Measurements from ENCODE around the gene PRELID3B. TPM values are rescaled to one million over a fixed set of nuclear protein-coding genes. Genes with fewer than 3 reads are reported as not detected.

The PRELID3B gene
- total and polyA plus RNA-seq, 2 of the 13 experiments (the other 11 are each of a cell fraction or from before 2014, with no cell fraction given): 23.3 to 42.6 TPM

- TF ChIP-seq ZBTB4 (CRISPR knock-in tag; IDR thresholded peaks at IDR 0.05; ENCODE audit: borderline replicate concordance) (peak; percentile 86), ZNF337 (CRISPR knock-in tag; IDR thresholded peaks at IDR 0.05; ENCODE audit: borderline replicate concordance, low read depth) (no peak; the same call in 1 of the 2 replicates), TCF7L2 (IDR thresholded peaks at IDR 0.05; ENCODE audit: low read depth, low read length) (no peak), MYNN (CRISPR knock-in tag; IDR thresholded peaks at IDR 0.05; ENCODE audit: low read depth) (peak; percentile 91), ISX (CRISPR knock-in tag; conservative IDR thresholded peaks at IDR 0.05) (peak; percentile 96; the same call in 1 of the 2 replicates), ZNF17 (CRISPR knock-in tag; IDR thresholded peaks at IDR 0.05) (no peak), MED8 (CRISPR knock-in tag; IDR thresholded peaks at IDR 0.05; ENCODE audit: insufficient replicate concordance) (peak; percentile 94), STAG1 (CRISPR knock-in tag; IDR thresholded peaks at IDR 0.05) (peak; percentile 34; the same call in 1 of the 2 replicates), BCL6 (CRISPR knock-in tag; IDR thresholded peaks at IDR 0.05) (peak; percentile 47), ZNF232 (CRISPR knock-in tag; IDR thresholded peaks at IDR 0.05; ENCODE audit: borderline replicate concordance) (peak; percentile 95; the same call in 1 of the 2 replicates), ARNTL (CRISPR knock-in tag; IDR thresholded peaks at IDR 0.05) (peak; percentile 17; the same call in 1 of the 2 replicates)
- TF ChIP-seq, protein P1, sequence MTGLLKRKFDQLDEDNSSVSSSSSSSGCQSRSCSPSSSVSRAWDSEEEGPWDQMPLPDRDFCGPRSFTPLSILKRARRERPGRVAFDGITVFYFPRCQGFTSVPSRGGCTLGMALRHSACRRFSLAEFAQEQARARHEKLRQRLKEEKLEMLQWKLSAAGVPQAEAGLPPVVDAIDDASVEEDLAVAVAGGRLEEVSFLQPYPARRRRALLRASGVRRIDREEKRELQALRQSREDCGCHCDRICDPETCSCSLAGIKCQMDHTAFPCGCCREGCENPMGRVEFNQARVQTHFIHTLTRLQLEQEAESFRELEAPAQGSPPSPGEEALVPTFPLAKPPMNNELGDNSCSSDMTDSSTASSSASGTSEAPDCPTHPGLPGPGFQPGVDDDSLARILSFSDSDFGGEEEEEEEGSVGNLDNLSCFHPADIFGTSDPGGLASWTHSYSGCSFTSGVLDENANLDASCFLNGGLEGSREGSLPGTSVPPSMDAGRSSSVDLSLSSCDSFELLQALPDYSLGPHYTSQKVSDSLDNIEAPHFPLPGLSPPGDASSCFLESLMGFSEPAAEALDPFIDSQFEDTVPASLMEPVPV (CRISPR knock-in tag; IDR thresholded peaks at IDR 0.05): peak; percentile 94
- TF ChIP-seq, protein P2, sequence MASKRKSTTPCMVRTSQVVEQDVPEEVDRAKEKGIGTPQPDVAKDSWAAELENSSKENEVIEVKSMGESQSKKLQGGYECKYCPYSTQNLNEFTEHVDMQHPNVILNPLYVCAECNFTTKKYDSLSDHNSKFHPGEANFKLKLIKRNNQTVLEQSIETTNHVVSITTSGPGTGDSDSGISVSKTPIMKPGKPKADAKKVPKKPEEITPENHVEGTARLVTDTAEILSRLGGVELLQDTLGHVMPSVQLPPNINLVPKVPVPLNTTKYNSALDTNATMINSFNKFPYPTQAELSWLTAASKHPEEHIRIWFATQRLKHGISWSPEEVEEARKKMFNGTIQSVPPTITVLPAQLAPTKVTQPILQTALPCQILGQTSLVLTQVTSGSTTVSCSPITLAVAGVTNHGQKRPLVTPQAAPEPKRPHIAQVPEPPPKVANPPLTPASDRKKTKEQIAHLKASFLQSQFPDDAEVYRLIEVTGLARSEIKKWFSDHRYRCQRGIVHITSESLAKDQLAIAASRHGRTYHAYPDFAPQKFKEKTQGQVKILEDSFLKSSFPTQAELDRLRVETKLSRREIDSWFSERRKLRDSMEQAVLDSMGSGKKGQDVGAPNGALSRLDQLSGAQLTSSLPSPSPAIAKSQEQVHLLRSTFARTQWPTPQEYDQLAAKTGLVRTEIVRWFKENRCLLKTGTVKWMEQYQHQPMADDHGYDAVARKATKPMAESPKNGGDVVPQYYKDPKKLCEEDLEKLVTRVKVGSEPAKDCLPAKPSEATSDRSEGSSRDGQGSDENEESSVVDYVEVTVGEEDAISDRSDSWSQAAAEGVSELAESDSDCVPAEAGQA (IDR thresholded peaks at IDR 0.05; ENCODE audit: low read depth): peak; percentile 77
- TF ChIP-seq, protein P2 (CRISPR knock-in tag; IDR thresholded peaks at IDR 0.05; ENCODE audit: borderline replicate concordance): no peak; the same call in 1 of the 2 replicates
- TF ChIP-seq, protein P3, sequence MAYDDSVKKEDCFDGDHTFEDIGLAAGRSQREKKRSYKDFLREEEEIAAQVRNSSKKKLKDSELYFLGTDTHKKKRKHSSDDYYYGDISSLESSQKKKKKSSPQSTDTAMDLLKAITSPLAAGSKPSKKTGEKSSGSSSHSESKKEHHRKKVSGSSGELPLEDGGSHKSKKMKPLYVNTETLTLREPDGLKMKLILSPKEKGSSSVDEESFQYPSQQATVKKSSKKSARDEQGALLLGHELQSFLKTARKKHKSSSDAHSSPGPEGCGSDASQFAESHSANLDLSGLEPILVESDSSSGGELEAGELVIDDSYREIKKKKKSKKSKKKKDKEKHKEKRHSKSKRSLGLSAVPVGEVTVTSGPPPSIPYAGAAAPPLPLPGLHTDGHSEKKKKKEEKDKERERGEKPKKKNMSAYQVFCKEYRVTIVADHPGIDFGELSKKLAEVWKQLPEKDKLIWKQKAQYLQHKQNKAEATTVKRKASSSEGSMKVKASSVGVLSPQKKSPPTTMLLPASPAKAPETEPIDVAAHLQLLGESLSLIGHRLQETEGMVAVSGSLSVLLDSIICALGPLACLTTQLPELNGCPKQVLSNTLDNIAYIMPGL (CRISPR knock-in tag; IDR thresholded peaks at IDR 0.05; ENCODE audit: borderline replicate concordance in 1 of 2, low read depth in 1 of 2): peak; percentile 88 to 91
These were observed 10.4 kb downstream of the PRELID3B start, which contains the start of gene ATP5F1E (continued) for GRCh38 chr20:59032023-59032712.

Measured in HepG2 (cell line).